WTC11 (cell line): ENCODE results near the gene INO80E.

Experiments
- FOXJ3 ChIP-seq: sonication (generic); formaldehyde crosslinking; IDR thresholded peaks from 2 replicates; pipeline ENCODE4 v1.9.0; 2021; ENCODE audit warnings: missing genetic modification reagents, mild to moderate bottlenecking, borderline replicate concordance
- NR2C2 ChIP-seq: sonication (generic); formaldehyde crosslinking; IDR thresholded peaks from 2 replicates; pipeline ENCODE4 v1.8.0; 2022; ENCODE audit warnings: mild to moderate bottlenecking, missing genetic modification reagents
- SMAD4 ChIP-seq: sonication (generic); formaldehyde crosslinking; IDR thresholded peaks from 2 replicates; pipeline ENCODE4 v1.8.0; 2022; ENCODE audit warnings: mild to moderate bottlenecking, missing genetic modification reagents
- ZBTB21 ChIP-seq: sonication (generic); formaldehyde crosslinking; IDR thresholded peaks from 2 replicates; pipeline ENCODE4 v1.8.1; 2023; ENCODE audit warnings: mild to moderate bottlenecking, missing genetic modification reagents, borderline replicate concordance
- ZNF138 ChIP-seq: sonication (generic); formaldehyde crosslinking; conservative IDR thresholded peaks from 2 replicates; pipeline ENCODE4 v1.8.1; 2022; ENCODE audit warnings: mild to moderate bottlenecking, moderate library complexity, missing genetic modification reagents
- TF ChIP-seq, protein P1 (sequence below): fragments of 200-600 bp; IDR thresholded peaks from 2 replicates; pipeline ENCODE4 v1.8.0; 2022; ENCODE audit warnings: antibody characterized with exemption
- TF ChIP-seq, protein P2 (sequence below): sonication (generic); formaldehyde crosslinking; IDR thresholded peaks from 2 replicates; pipeline ENCODE4 v1.8.1; 2023; ENCODE audit warnings: mild to moderate bottlenecking, missing genetic modification reagents, borderline replicate concordance

DNA sequence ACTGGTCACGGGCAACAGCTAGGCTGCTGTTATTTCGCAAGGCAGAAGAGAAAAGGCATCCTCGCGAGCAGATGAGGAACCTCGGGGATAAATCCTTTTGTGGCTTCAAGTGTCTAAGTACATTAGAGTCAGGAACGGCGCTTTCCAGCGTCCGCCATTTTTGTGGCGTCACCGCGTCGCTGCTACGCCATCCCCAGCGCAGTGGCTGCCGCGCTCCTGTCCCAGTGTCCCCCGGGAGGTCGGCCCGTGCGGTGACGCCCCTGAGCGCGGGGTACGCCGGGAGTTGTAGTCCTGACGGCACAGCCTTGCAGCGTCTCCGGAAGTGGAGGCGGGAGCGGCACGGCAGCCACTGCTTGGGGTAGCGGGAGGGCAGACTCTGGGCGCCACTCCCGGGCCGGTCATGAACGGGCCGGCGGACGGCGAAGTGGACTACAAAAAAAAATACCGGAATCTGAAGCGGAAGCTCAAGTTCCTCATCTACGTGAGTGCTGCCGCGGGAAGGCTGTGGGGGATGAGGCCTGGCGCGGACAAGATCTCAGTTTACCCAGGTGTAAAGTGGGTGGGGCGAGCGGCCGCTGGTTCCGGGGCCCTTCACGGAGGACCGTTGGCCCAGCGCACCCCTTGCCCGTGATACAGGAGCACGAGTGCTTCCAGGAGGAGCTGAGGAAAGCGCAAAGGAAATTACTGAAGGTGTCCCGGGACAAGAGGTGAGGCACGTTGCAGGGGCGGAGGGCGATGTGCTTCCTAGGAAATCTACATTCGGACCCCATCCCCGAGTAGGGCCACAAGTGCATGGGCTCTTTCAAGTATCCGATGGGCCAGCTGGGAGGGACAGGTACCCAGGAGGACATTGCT, at the start of gene INO80E:
- TF ChIP-seq, protein P1, sequence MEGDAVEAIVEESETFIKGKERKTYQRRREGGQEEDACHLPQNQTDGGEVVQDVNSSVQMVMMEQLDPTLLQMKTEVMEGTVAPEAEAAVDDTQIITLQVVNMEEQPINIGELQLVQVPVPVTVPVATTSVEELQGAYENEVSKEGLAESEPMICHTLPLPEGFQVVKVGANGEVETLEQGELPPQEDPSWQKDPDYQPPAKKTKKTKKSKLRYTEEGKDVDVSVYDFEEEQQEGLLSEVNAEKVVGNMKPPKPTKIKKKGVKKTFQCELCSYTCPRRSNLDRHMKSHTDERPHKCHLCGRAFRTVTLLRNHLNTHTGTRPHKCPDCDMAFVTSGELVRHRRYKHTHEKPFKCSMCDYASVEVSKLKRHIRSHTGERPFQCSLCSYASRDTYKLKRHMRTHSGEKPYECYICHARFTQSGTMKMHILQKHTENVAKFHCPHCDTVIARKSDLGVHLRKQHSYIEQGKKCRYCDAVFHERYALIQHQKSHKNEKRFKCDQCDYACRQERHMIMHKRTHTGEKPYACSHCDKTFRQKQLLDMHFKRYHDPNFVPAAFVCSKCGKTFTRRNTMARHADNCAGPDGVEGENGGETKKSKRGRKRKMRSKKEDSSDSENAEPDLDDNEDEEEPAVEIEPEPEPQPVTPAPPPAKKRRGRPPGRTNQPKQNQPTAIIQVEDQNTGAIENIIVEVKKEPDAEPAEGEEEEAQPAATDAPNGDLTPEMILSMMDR, result no peak
- TF ChIP-seq, protein P2, sequence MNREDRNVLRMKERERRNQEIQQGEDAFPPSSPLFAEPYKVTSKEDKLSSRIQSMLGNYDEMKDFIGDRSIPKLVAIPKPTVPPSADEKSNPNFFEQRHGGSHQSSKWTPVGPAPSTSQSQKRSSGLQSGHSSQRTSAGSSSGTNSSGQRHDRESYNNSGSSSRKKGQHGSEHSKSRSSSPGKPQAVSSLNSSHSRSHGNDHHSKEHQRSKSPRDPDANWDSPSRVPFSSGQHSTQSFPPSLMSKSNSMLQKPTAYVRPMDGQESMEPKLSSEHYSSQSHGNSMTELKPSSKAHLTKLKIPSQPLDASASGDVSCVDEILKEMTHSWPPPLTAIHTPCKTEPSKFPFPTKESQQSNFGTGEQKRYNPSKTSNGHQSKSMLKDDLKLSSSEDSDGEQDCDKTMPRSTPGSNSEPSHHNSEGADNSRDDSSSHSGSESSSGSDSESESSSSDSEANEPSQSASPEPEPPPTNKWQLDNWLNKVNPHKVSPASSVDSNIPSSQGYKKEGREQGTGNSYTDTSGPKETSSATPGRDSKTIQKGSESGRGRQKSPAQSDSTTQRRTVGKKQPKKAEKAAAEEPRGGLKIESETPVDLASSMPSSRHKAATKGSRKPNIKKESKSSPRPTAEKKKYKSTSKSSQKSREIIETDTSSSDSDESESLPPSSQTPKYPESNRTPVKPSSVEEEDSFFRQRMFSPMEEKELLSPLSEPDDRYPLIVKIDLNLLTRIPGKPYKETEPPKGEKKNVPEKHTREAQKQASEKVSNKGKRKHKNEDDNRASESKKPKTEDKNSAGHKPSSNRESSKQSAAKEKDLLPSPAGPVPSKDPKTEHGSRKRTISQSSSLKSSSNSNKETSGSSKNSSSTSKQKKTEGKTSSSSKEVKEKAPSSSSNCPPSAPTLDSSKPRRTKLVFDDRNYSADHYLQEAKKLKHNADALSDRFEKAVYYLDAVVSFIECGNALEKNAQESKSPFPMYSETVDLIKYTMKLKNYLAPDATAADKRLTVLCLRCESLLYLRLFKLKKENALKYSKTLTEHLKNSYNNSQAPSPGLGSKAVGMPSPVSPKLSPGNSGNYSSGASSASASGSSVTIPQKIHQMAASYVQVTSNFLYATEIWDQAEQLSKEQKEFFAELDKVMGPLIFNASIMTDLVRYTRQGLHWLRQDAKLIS, result no peak
- TF ChIP-seq SMAD4, result no peak
- TF ChIP-seq ZNF138 (CRISPR knock-in tag), result no peak
- TF ChIP-seq NR2C2 (CRISPR knock-in tag), result no peak
- TF ChIP-seq FOXJ3, result no peak
- peak; percentile 92 for TF ChIP-seq ZBTB21 (CRISPR knock-in tag)
